ENCODE measurements around the gene NEURL1B. TPM values are rescaled to one million over a fixed set of nuclear protein-coding genes. Genes with fewer than 3 reads are reported as not detected.
A peak's percentile ranks its signal among the peaks of the same experiment; 100 is the strongest.

NEURL1B gene
- total RNA-seq, 1 donor from 2014 or later, result 30.9 TPM

- intact Hi-C loops (cut with DNase I), result no loop called here
- H3K4me1 ChIP-seq, result peaks cover 29% of the 10 kb centered on the region
Observed at GRCh38 chr5:172658391-172658790, 17.3 kb downstream of the NEURL1B start.

GRCh38 chr5:172658961-172659501 lies 18.0 kb downstream of the NEURL1B start:
- Histone ChIP-seq H3K36me3 (peaks cover 0 to 9% of the 10 kb centered on the region in 2 donors), H3K4me1 (peaks cover 29% of the 10 kb centered on the region), H3K27ac (peak overlapping the region; percentile 86), H3K9me3 (no peaks in the 10 kb centered on the region), H3K4me3 (no peak overlapping the region), H3K27me3 (no peaks in the 10 kb centered on the region)
- intact Hi-C loops (cut with DNase I), result no loop called here
- TF ChIP-seq POLR2AphosphoS5 (IDR thresholded peaks at IDR 0.05; ENCODE audit: insufficient read depth in 1 of 2, low read depth in 1 of 2) (no peak), POLR2A (IDR thresholded peaks at IDR 0.05) (no peak), CTCF (IDR thresholded peaks at IDR 0.05) (no peak)
- DNase-seq (ENCODE audit: extremely low spot score in 2 of 2), result no peak

More at GRCh38 chr5:172658391-172658790, 17.3 kb downstream of the NEURL1B start:
- H3K9me3 ChIP-seq, result no peaks in the 10 kb centered on the region
- H3K27me3 ChIP-seq, result no peaks in the 10 kb centered on the region
- peak overlapping the region; percentile 86 for H3K27ac ChIP-seq
- no peak overlapping the region for H3K4me3 ChIP-seq
- peaks cover 0 to 9% of the 10 kb centered on the region in 2 donors for H3K36me3 ChIP-seq
- no peak for TF ChIP-seq CTCF (IDR thresholded peaks at IDR 0.05)
- TF ChIP-seq POLR2AphosphoS5 (IDR thresholded peaks at IDR 0.05; ENCODE audit: insufficient read depth in 1 of 2, low read depth in 1 of 2), result no peak
- TF ChIP-seq POLR2A (IDR thresholded peaks at IDR 0.05), result no peak
- no peak for DNase-seq (ENCODE audit: extremely low spot score in 2 of 2)

- TF ChIP-seq POLR2A (IDR thresholded peaks at IDR 0.05) (no peak), POLR2AphosphoS5 (IDR thresholded peaks at IDR 0.05; ENCODE audit: insufficient read depth in 1 of 2, low read depth in 1 of 2) (no peak), CTCF (IDR thresholded peaks at IDR 0.05) (no peak)
- H3K9me3 ChIP-seq, result no peaks in the 10 kb centered on the region
- no peak overlapping the region for H3K4me3 ChIP-seq
- DNase-seq (ENCODE audit: extremely low spot score in 2 of 2), result no peak
- H3K36me3 ChIP-seq, result peaks cover 0 to 9% of the 10 kb centered on the region in 2 donors
- intact Hi-C loops (cut with DNase I), result no loop called here
- no peaks in the 10 kb centered on the region for H3K27me3 ChIP-seq
- peaks cover 29% of the 10 kb centered on the region for H3K4me1 ChIP-seq
- H3K27ac ChIP-seq, result peak overlapping the region; percentile 86
Observed at GRCh38 chr5:172659570-172659908, 18.5 kb downstream of the NEURL1B start.

GRCh38 chr5:172659909-172660628 lies 19.0 kb downstream of the NEURL1B start:
- intact Hi-C loops (cut with DNase I), result no loop called here
- TF ChIP-seq CTCF (IDR thresholded peaks at IDR 0.05) (no peak), POLR2AphosphoS5 (IDR thresholded peaks at IDR 0.05; ENCODE audit: insufficient read depth in 1 of 2, low read depth in 1 of 2) (peak; percentile 22 to 85), POLR2A (IDR thresholded peaks at IDR 0.05) (no peak)
- Histone ChIP-seq H3K4me3 (no peak overlapping the region), H3K4me1 (peaks cover 30% of the 10 kb centered on the region), H3K27ac (peak overlapping the region; percentile 86), H3K9me3 (no peaks in the 10 kb centered on the region), H3K27me3 (no peaks in the 10 kb centered on the region), H3K36me3 (peaks cover 0 to 9% of the 10 kb centered on the region in 2 donors)
- no peak for DNase-seq (ENCODE audit: extremely low spot score in 2 of 2)

GRCh38 chr5:172660974-172661373 lies 19.9 kb downstream of the NEURL1B start:
- Histone ChIP-seq H3K27me3 (no peaks in the 10 kb centered on the region), H3K9me3 (no peaks in the 10 kb centered on the region), H3K27ac (peak overlapping the region; percentile 86), H3K4me1 (peaks cover 39% of the 10 kb centered on the region), H3K36me3 (peaks cover 0 to 2% of the 10 kb centered on the region in 2 donors), H3K4me3 (no peak overlapping the region)
- intact Hi-C loops (cut with DNase I), result no loop called here
- no peak for DNase-seq (ENCODE audit: extremely low spot score in 2 of 2)
- TF ChIP-seq POLR2AphosphoS5 (IDR thresholded peaks at IDR 0.05; ENCODE audit: insufficient read depth in 1 of 2, low read depth in 1 of 2) (no peak), CTCF (IDR thresholded peaks at IDR 0.05) (no peak), POLR2A (IDR thresholded peaks at IDR 0.05) (no peak)
